ENCODE measurements around the gene SEC16B. TPM values are rescaled to one million over a fixed set of nuclear protein-coding genes. Genes with fewer than 3 reads are reported as not detected.

Gene SEC16B, protein sequence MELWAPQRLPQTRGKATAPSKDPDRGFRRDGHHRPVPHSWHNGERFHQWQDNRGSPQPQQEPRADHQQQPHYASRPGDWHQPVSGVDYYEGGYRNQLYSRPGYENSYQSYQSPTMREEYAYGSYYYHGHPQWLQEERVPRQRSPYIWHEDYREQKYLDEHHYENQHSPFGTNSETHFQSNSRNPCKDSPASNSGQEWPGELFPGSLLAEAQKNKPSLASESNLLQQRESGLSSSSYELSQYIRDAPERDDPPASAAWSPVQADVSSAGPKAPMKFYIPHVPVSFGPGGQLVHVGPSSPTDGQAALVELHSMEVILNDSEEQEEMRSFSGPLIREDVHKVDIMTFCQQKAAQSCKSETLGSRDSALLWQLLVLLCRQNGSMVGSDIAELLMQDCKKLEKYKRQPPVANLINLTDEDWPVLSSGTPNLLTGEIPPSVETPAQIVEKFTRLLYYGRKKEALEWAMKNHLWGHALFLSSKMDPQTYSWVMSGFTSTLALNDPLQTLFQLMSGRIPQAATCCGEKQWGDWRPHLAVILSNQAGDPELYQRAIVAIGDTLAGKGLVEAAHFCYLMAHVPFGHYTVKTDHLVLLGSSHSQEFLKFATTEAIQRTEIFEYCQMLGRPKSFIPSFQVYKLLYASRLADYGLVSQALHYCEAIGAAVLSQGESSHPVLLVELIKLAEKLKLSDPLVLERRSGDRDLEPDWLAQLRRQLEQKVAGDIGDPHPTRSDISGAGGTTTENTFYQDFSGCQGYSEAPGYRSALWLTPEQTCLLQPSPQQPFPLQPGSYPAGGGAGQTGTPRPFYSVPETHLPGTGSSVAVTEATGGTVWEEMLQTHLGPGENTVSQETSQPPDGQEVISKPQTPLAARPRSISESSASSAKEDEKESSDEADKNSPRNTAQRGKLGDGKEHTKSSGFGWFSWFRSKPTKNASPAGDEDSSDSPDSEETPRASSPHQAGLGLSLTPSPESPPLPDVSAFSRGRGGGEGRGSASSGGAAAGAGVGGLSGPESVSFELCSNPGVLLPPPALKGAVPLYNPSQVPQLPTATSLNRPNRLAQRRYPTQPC
- total RNA-seq: not detected in 2 replicates

DNA sequence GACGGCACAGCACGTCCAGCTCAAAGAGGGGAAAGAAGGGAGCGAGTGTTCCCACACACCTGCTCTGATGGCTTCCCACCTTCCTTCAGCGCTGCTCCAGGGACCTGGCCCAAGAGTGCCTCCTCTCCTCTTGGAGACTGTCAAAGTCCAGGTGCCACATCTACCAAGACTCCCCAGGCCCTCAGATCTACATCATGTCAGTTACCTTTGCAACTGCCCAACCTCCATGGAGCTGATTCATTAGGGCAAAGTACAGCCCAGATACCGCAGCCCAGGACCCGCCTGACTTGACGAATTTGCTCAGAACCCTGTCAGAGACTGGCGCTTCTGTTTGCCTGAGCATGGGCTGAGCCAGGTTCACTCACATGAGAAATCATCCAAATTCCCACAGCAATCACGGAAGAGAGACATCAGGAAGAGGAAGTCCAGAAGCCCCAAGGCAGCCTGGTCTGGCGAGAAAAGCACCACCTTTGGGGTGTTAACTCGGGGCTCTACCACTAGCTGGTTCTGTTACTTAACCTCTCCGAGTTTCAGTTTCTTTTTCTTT, at the start of gene SEC16B:
TSS of gene SEC16B (minus strand) at position 234 of the 547 bp plus-strand sequence. CDS start 2,077 bp downstream, outside the sequence.
- no peaks in the 10 kb centered on the region for H3K36me3 Mint-ChIP-seq (ENCODE audit: low read depth)
- DNase-seq (ENCODE audit: low spot score): no peak
- no peaks in the 10 kb centered on the region for H3K27me3 Mint-ChIP-seq (ENCODE audit: low read depth)
- no peak within 1 kb of the TSS for H3K4me3 Mint-ChIP-seq (ENCODE audit: low read depth)
- intact Hi-C loops (cut with micrococcal nuclease): no loop called here
- no peak within 1 kb of the TSS for H3K27ac Mint-ChIP-seq
- H3K4me1 Mint-ChIP-seq (ENCODE audit: low read depth): no peaks in the 10 kb centered on the region
- no peaks in the 10 kb centered on the region for H3K9me3 Mint-ChIP-seq

DNA sequence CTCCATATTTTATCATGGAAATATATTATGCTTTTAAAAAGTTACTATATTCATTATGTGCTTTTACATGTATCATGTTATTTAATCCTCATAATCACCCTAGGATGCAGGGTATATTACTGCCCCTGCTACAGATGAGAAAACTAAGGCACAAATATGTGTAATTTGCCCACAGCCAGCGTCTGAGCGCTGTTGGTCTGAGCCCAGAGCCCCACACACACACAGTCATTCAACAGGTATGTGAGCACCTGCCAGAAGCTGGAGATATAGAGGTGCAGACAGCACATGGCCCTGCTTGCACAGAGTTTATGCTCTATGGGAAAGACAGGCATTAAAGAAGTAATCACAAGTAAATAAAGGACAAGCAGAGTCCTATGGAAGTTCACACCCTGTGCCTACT, 49.8 kb upstream of the SEC16B start:
- H3K4me1 Mint-ChIP-seq (ENCODE audit: low read depth): no peaks in the 10 kb centered on the region
- no peak overlapping the region for H3K4me3 Mint-ChIP-seq (ENCODE audit: low read depth)
- DNase-seq (ENCODE audit: low spot score): no peak
- intact Hi-C loops (cut with micrococcal nuclease): no loop called here
- H3K27ac Mint-ChIP-seq: no peak overlapping the region
- H3K27me3 Mint-ChIP-seq (ENCODE audit: low read depth): no peaks in the 10 kb centered on the region
- H3K36me3 Mint-ChIP-seq (ENCODE audit: low read depth): no peaks in the 10 kb centered on the region
- H3K9me3 Mint-ChIP-seq: peaks cover 4% of the 10 kb centered on the region

DNA sequence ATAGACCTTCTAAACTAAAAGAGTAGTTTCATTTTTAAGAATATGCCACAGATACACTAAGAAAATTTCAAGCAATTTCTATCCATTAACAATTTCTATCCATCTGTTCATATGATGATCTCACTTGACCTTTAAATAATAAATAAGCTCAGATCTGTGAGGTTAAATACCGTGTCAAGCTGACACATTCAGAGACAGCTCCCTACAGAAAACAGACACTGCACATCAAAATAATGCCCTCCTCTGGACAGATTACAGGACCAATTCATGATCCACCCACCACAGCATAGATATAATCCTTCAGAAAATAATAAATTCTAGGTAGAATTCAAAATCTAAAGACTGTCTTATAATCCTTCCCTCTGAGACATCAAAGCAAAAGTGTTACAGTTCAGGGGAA, 49.4 kb upstream of the SEC16B start:
- no peak overlapping the region for H3K4me3 Mint-ChIP-seq (ENCODE audit: low read depth)
- intact Hi-C loops (cut with micrococcal nuclease): no loop called here
- no peaks in the 10 kb centered on the region for H3K36me3 Mint-ChIP-seq (ENCODE audit: low read depth)
- H3K27me3 Mint-ChIP-seq (ENCODE audit: low read depth): no peaks in the 10 kb centered on the region
- no peak for DNase-seq (ENCODE audit: low spot score)
- H3K4me1 Mint-ChIP-seq (ENCODE audit: low read depth): no peaks in the 10 kb centered on the region
- peaks cover 4% of the 10 kb centered on the region for H3K9me3 Mint-ChIP-seq
- no peak overlapping the region for H3K27ac Mint-ChIP-seq

DNA sequence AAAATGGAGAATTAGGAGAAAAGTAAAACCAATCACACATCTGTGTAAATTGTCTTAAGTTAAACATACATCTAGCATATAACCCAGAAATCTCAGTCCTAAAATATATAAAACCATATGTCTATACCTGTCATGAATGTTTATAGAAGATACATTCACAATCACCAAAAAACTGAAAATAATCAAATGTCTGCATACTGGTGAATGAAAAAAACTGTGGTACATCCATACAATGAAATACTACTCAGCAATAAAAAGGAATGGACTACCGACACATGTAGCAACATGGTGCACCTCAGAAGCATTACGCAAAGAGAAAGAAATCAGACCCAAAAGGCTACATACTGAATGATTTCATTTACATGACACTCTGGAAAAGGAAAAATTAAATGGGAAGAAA, 47.7 kb upstream of the SEC16B start:
- no peaks in the 10 kb centered on the region for H3K36me3 Mint-ChIP-seq (ENCODE audit: low read depth)
- H3K27ac Mint-ChIP-seq: no peak overlapping the region
- no peak for DNase-seq (ENCODE audit: low spot score)
- H3K4me3 Mint-ChIP-seq (ENCODE audit: low read depth): no peak overlapping the region
- no peaks in the 10 kb centered on the region for H3K27me3 Mint-ChIP-seq (ENCODE audit: low read depth)
- no peaks in the 10 kb centered on the region for H3K4me1 Mint-ChIP-seq (ENCODE audit: low read depth)
- intact Hi-C loops (cut with micrococcal nuclease): no loop called here
- H3K9me3 Mint-ChIP-seq: no peaks in the 10 kb centered on the region

DNA sequence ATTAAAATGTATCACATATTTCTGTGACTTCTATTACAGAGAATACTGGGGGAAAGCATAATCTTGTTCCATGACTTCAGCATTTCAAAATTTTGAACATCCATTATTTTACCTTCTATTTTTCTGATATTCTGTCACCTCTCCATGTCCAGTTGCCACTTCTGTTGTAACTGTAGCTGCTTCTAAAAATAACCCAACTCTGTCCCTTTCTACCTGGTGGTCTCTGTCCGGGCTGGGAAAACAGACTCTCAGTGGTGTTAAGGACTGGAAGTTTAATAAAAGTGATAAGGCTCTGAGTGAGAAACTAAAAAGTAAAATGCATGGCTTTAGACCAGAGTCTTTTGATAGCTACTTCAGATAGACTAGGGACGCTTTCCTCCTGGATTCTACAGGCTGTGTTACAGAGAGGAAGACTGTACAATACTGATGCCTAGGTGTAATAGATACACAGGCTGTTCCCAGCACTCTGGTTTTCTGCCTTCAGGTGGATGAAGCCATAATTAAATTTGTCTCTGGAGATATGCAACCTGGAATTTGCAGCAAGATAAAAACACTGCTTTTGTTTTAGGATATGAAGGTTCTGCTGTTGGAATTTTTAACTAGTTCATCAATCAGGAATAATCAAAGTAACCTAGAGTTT, 42.1 kb upstream of the SEC16B start:
- no peak for DNase-seq (ENCODE audit: low spot score)
- intact Hi-C loops (cut with micrococcal nuclease): no loop called here
- no peak overlapping the region for H3K27ac Mint-ChIP-seq
- H3K9me3 Mint-ChIP-seq: no peaks in the 10 kb centered on the region
- no peaks in the 10 kb centered on the region for H3K4me1 Mint-ChIP-seq (ENCODE audit: low read depth)
- no peaks in the 10 kb centered on the region for H3K36me3 Mint-ChIP-seq (ENCODE audit: low read depth)
- no peaks in the 10 kb centered on the region for H3K27me3 Mint-ChIP-seq (ENCODE audit: low read depth)
- H3K4me3 Mint-ChIP-seq (ENCODE audit: low read depth): no peak overlapping the region

DNA sequence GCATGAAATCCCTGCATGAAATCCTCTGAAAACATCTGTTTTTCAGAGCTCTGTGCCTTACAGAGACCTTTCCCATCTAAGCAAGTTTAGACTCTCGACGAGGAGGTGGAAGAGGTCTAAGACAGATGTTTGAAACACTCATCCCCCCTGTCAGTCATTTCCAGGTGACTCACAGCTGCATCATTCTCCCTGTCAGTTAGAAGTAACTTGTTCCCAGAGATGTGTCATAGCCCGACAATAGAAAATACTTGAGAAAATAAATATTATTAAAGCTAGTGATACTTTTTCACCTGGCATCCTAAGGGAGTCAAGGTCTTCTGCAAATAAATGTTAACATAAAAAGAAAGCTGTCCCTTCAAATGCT, 41.6 kb upstream of the SEC16B start:
- Mint-ChIP-seq H3K36me3 (ENCODE audit: low read depth) (no peaks in the 10 kb centered on the region), H3K27me3 (ENCODE audit: low read depth) (no peaks in the 10 kb centered on the region), H3K27ac (no peak overlapping the region), H3K4me3 (ENCODE audit: low read depth) (no peak overlapping the region), H3K9me3 (no peaks in the 10 kb centered on the region), H3K4me1 (ENCODE audit: low read depth) (no peaks in the 10 kb centered on the region)
- no peak for DNase-seq (ENCODE audit: low spot score)
- intact Hi-C loops (cut with micrococcal nuclease): no loop called here

DNA sequence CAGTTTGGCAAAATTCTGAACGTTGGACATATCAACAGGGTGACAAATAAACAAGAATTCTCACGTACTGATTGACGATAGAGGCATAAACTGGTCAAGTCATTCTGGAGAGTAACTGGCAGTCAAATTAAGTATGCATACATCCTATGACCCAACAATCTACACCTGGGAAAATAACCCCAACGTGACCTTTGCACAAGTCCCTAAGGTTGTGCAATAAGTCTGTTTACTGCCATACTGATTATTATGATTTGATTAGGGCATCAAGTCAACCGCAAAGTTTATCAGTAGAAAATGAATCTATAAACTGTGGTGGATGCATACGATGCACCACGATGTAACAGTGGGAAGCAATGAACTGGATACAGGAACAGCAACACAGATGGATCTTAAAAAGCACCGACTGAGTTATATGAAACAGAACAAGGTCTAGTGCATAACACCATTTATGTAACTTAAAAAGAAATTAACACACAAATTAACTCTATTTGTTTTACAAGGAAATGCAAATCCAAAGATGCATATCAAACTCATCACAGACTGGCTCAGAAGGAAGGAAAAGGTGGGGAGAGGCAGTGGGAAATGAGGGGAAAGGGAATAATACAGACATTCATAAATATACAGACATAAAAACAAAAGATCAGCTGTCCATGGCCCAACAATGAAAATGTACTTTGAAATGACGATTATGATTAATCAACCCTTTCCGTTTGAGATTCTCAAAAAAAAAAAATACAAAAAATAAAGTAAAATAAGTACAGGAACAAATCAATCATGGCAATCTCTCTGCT, 41.0 kb upstream of the SEC16B start:
- Mint-ChIP-seq H3K4me3 (ENCODE audit: low read depth) (no peak overlapping the region), H3K9me3 (no peaks in the 10 kb centered on the region), H3K36me3 (ENCODE audit: low read depth) (no peaks in the 10 kb centered on the region), H3K27ac (no peak overlapping the region), H3K4me1 (ENCODE audit: low read depth) (no peaks in the 10 kb centered on the region), H3K27me3 (ENCODE audit: low read depth) (no peaks in the 10 kb centered on the region)
- intact Hi-C loops (cut with micrococcal nuclease): no loop called here
- DNase-seq (ENCODE audit: low spot score): no peak

DNA sequence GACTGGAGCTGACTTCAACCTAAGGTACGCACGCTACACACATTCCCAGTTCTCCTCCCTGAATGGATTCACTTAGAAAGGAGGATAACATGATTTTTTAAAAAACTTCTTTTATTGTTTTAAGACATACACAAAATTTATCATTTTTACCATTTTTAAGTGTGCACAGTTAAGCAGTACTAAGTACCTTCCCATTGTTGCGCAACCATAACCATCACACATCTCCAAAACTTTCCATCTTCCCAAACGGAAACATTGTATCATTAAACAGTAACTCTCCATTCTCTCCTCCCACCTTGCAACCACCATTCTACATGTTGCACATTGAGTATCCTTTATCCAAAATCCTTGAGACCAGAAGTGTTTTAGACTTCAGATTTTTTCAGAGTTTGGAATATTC, 36.2 kb upstream of the SEC16B start:
- no peaks in the 10 kb centered on the region for H3K27me3 Mint-ChIP-seq (ENCODE audit: low read depth)
- H3K4me3 Mint-ChIP-seq (ENCODE audit: low read depth): no peak overlapping the region
- H3K9me3 Mint-ChIP-seq: no peaks in the 10 kb centered on the region
- H3K27ac Mint-ChIP-seq: no peak overlapping the region
- intact Hi-C loops (cut with micrococcal nuclease): no loop called here
- no peak for DNase-seq (ENCODE audit: low spot score)
- no peaks in the 10 kb centered on the region for H3K4me1 Mint-ChIP-seq (ENCODE audit: low read depth)
- H3K36me3 Mint-ChIP-seq (ENCODE audit: low read depth): no peaks in the 10 kb centered on the region

DNA sequence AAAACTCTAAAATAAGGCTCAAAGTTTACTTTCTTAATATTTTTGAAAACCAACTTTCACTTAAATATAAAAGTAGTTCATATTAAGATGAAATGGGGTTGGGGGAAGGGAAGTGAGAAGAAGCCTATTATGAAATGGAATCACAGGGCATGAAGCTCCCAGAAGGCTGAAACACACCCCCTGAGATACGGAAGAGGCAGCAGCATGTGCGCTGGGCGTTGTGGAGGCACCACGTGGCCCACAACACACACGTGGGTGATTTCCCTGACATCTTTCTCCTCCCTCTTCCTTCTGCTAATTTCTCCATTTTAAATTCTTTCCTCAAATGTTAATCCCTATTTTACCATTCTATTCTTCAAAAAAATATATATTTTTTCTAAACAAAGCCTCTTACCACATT, 35.6 kb upstream of the SEC16B start:
- Mint-ChIP-seq H3K4me3 (ENCODE audit: low read depth) (no peak overlapping the region), H3K27ac (no peak overlapping the region), H3K27me3 (ENCODE audit: low read depth) (no peaks in the 10 kb centered on the region), H3K36me3 (ENCODE audit: low read depth) (no peaks in the 10 kb centered on the region), H3K9me3 (no peaks in the 10 kb centered on the region), H3K4me1 (ENCODE audit: low read depth) (no peaks in the 10 kb centered on the region)
- no peak for DNase-seq (ENCODE audit: low spot score)
- intact Hi-C loops (cut with micrococcal nuclease): no loop called here

DNA sequence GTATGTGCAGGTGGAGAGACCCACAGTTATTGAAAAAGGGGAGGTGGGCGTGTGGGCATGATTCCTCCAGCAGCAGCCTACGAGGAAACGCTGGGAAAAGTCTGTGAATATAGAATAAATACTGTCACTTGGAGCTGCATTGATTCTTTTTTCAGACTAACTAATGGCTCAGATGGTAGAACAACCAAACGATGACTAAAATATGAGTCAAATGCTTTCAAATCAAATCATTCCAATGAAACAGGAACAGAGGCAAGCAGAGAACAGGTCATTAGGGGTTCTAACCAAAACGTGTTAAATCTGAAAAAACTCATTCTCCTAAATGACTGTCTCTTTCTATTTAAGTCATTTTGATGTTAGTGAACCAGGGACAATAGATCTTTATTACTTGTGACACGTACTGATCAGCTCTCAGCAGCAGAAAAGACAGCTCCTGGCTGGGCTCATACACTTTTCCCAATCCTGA, 35.1 kb upstream of the SEC16B start:
- no peak for DNase-seq (ENCODE audit: low spot score)
- H3K4me3 Mint-ChIP-seq (ENCODE audit: low read depth): no peak overlapping the region
- H3K27me3 Mint-ChIP-seq (ENCODE audit: low read depth): no peaks in the 10 kb centered on the region
- intact Hi-C loops (cut with micrococcal nuclease): no loop called here
- H3K9me3 Mint-ChIP-seq: no peaks in the 10 kb centered on the region
- H3K36me3 Mint-ChIP-seq (ENCODE audit: low read depth): no peaks in the 10 kb centered on the region
- H3K4me1 Mint-ChIP-seq (ENCODE audit: low read depth): no peaks in the 10 kb centered on the region
- H3K27ac Mint-ChIP-seq: no peak overlapping the region

DNA sequence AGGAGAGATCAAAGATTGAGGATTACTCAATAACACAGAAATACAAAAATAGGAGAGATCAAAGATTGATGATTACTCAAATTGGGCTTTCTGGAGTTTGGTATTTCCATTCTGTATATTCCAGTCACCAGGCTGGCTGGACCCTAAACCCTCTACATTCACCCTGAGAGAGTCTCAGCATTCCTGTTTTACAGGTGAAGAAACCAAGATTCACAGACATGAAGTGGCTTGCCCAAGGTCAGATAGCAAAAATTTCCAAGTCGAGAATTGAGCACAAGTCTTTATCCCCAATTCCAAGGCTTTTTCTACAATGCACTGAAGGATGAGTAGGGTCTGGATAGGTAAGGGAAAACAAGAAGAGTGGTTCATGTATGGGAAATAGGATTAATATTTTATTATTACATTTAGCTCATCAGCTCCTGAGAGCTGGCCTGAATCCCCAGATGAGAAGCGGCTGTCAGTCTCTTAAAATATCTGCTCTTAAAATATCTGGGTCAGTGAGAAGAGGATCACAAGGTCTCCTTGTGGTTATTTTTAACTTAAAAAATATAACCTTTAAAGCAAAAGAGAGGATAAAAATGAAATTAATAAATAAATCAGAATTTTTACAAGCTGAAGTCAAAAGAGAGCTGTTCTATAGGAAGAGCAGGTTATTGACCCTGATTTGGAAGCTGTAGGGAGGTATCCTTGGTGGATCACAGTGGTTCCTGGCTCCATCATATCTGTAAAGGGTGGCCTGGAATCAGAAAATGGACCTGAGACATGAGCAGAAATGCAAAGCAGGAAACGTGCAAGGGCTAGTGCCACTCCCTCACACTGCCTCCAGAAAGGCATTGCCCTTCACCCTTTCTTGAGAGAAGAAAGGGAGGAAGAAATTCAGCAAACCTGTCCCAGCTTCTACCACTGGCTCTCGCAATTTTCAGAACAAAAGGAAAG, 29.1 kb upstream of the SEC16B start:
- no peaks in the 10 kb centered on the region for H3K4me1 Mint-ChIP-seq (ENCODE audit: low read depth)
- no peaks in the 10 kb centered on the region for H3K36me3 Mint-ChIP-seq (ENCODE audit: low read depth)
- H3K27ac Mint-ChIP-seq: no peak overlapping the region
- intact Hi-C loops (cut with micrococcal nuclease): no loop called here
- no peak for DNase-seq (ENCODE audit: low spot score)
- H3K4me3 Mint-ChIP-seq (ENCODE audit: low read depth): no peak overlapping the region
- H3K27me3 Mint-ChIP-seq (ENCODE audit: low read depth): no peaks in the 10 kb centered on the region
- no peaks in the 10 kb centered on the region for H3K9me3 Mint-ChIP-seq

Measured in activated T-helper 2 cell treated with anti-CD3 and anti-CD28 coated beads, Interferon-gamma antibody, Interleukin-2, Interleukin-4, amounts not matched to agents 10 μg/mL and 5 μg/mL and 100 μg/mL, durations not matched to agents 14 hours and 24 hours and 36 hours (primary cell).